HG03520 (cell line): ENCODE data around the gene GRIK3.
"Not testable (repeated sequence)": the region's sequence is repeated elsewhere in the genome, so short reads cannot be mapped to it uniquely, and the experiment has no call there.

ENCODE experiments used
- ATAC-seq: cut with Tn5 transposase; IDR thresholded peaks from one replicate; pipeline ENCODE4 v1.9.1; 2021; ENCODE audit warnings: mild to moderate bottlenecking, moderate library complexity; ENCODE audit not compliant: unreplicated experiment

The GRIK3 gene

GRCh38 chr1:36948147-36948546 is 86.2 kb downstream of the GRIK3 start:
- no peak for ATAC-seq

- ATAC-seq: no peak
Measured at GRCh38 chr1:36947384-36947783, 86.9 kb downstream of the GRIK3 start.

- ATAC-seq: no peak
Measured at GRCh38 chr1:36944883-36945282, 89.4 kb downstream of the GRIK3 start.

- ATAC-seq: no peak
Measured at GRCh38 chr1:36942148-36942547, 92.2 kb downstream of the GRIK3 start.

GRCh38 chr1:36941316-36941978 is 92.9 kb downstream of the GRIK3 start:
- ATAC-seq: no peak

- ATAC-seq: no peak
Measured at GRCh38 chr1:36938819-36939218, 95.5 kb downstream of the GRIK3 start.

- no peak for ATAC-seq
Measured at GRCh38 chr1:36937371-36937770, 96.9 kb downstream of the GRIK3 start.

GRCh38 chr1:36934061-36934460 is 100.3 kb downstream of the GRIK3 start:
- no peak for ATAC-seq

GRCh38 chr1:36927826-36928225 is 106.5 kb downstream of the GRIK3 start:
- ATAC-seq: no peak

GRCh38 chr1:36925251-36925650 is 109.1 kb downstream of the GRIK3 start:
- ATAC-seq: no peak

- no peak for ATAC-seq
Measured at GRCh38 chr1:36924282-36924811, 110.0 kb downstream of the GRIK3 start.

GRCh38 chr1:36922593-36923426 is 111.5 kb downstream of the GRIK3 start:
- ATAC-seq: no peak

GRCh38 chr1:36922071-36922470 is 112.2 kb downstream of the GRIK3 start:
- ATAC-seq: no peak

- no peak for ATAC-seq
Measured at GRCh38 chr1:36920801-36921405, 113.4 kb downstream of the GRIK3 start.

- ATAC-seq: no peak
Measured at GRCh38 chr1:36920371-36920770, 113.9 kb downstream of the GRIK3 start.

- no peak for ATAC-seq
Measured at GRCh38 chr1:36919491-36920145, 114.7 kb downstream of the GRIK3 start.

- no peak for ATAC-seq
Measured at GRCh38 chr1:36918604-36919003, 115.7 kb downstream of the GRIK3 start.

GRCh38 chr1:36916542-36916941 is 117.8 kb downstream of the GRIK3 start:
- not testable (repeated sequence) for ATAC-seq

- ATAC-seq: no peak
Measured at GRCh38 chr1:36913484-36914060, 120.7 kb downstream of the GRIK3 start.

GRCh38 chr1:36913016-36913415 is 121.3 kb downstream of the GRIK3 start:
- ATAC-seq: no peak

GRCh38 chr1:36912365-36912865 is 121.9 kb downstream of the GRIK3 start:
- no peak for ATAC-seq
